HepG2 (cell line): ENCODE measurements around the gene METTL23. TPM values are rescaled to one million over a fixed set of nuclear protein-coding genes. Genes with fewer than 3 reads are reported as not detected.

Source experiments
- ATAC-seq: fragments of 200-7000 bp; cut with Tn5 transposase; 3 replicates; pipeline ENCODE4 v1.9.1; 2020; ENCODE audit warnings: mild to moderate bottlenecking, moderate library complexity
- BruUV-seq: library from RNA; stranded (reverse); fragments of 400-500 nt; replicated peaks from 2 replicates; lab custom pipeline; 2021; lab: Mats Ljungman, UMichigan
- CTCF ChIA-PET: fragments of 300-600 bp; formaldehyde crosslinking; extraction: SDS; loops from one replicate; lab custom pipeline; 2021; ENCODE audit warnings: low total read pairs, inconsistent platforms, low intra/inter-chr PET ratio; lab: Yijun Ruan, JAX
- POLR2A ChIA-PET: fragments of 350-600 bp; sonication (Branson Sonifier 250); formaldehyde crosslinking; loops from one replicate; lab custom pipeline; 2020; ENCODE audit warnings: antibody characterized with exemption, inconsistent platforms; lab: Yijun Ruan, JAX
- DNase-seq: peaks from one replicate; pipeline ENCODE4 v3.0.0-alpha.2; 2015; ENCODE audit warnings: low spot score
- FAIRE-seq: peaks from 3 replicates; lab custom pipeline; 2011; peaks lifted over from hg19 to GRCh38; lab: Jason Lieb, UNC
- H2AFZ ChIP-seq: one replicate; pipeline ENCODE4 v1.6.1; 2011; ENCODE audit warnings: low read length, inconsistent platforms
- H3K27ac ChIP-seq: fragments of 300-600 bp; 3 replicates; pipeline ENCODE4 v1.8.0; 2011; ENCODE audit warnings: mixed run types, mild to moderate bottlenecking, mixed read lengths, low read length, inconsistent platforms; ENCODE audit not compliant: insufficient read depth; ENCODE audit errors: extremely low read length
- H3K27me3 ChIP-seq, 2 experiments: fragments of 200-600 bp in 1 of 2; 2 replicates in 1 of 2; 3 replicates in 1 of 2; pipeline versions ENCODE4 v1.6.0 to v1.8.0; 2011; ENCODE audit warnings: low read length in 2 of 2, mild to moderate bottlenecking in 2 of 2, moderate library complexity in 2 of 2, inconsistent platforms in 1 of 2; ENCODE audit not compliant: insufficient read depth in 2 of 2, control insufficient read depth in 1 of 2
- H3K36me3 ChIP-seq, 2 experiments: fragments of 200-600 bp in 1 of 2; replicated peaks in 1 of 2; 2 replicates in 1 of 2; 3 replicates in 1 of 2; pipeline versions ENCODE4 v1.5.1 to v1.8.0; 2011; ENCODE audit warnings: low read length in 2 of 2, inconsistent platforms in 1 of 2; ENCODE audit not compliant: insufficient read depth in 2 of 2, control insufficient read depth in 1 of 2
- H3K4me1 ChIP-seq: 2 replicates; pipeline ENCODE4 v1.5.1; 2012; ENCODE audit warnings: low read length, inconsistent platforms; ENCODE audit not compliant: insufficient read depth
- H3K4me2 ChIP-seq: 2 replicates; pipeline ENCODE4 v1.6.0; 2011; ENCODE audit warnings: low read depth, low read length, inconsistent platforms
- H3K4me3 ChIP-seq, 3 experiments: fragments of 200-600 bp in 1 of 3; sonication (generic), shearing (Covaris generic) in 1 of 3; replicated peaks in 1 of 3; 2 replicates each; pipeline ENCODE4 v1.5.1; 2011 to 2016; ENCODE audit warnings: low read length in 3 of 3, inconsistent platforms in 2 of 3, low read depth in 2 of 3, mild to moderate bottlenecking in 2 of 3, control low read depth in 1 of 3, mixed read lengths in 1 of 3; ENCODE audit not compliant: insufficient read depth in 1 of 3
- H3K79me2 ChIP-seq: one replicate; pipeline ENCODE4 v1.6.1; 2011; ENCODE audit warnings: low read length, inconsistent platforms; ENCODE audit not compliant: insufficient read depth
- H3K9ac ChIP-seq: 2 replicates; pipeline ENCODE4 v1.6.0; 2011; ENCODE audit warnings: mild to moderate bottlenecking, low read depth, low read length, inconsistent platforms; ENCODE audit not compliant: insufficient read depth
- H3K9me3 ChIP-seq: 2 replicates; pipeline ENCODE4 v1.5.1; 2012; ENCODE audit warnings: mild to moderate bottlenecking, low read length
- H4K20me1 ChIP-seq: 2 replicates; pipeline ENCODE4 v1.6.0; 2011; ENCODE audit warnings: inconsistent platforms, mild to moderate bottlenecking, low read length, moderate library complexity; ENCODE audit not compliant: insufficient read depth
- CEBPB ChIP-seq: IDR thresholded peaks from 2 replicates; pipeline ENCODE4 v1.6.1; 2011; ENCODE audit warnings: low read depth, low read length, improper control_type of control experiment, borderline replicate concordance
- POLR2AphosphoS2 ChIP-seq: IDR thresholded peaks from 2 replicates; pipeline ENCODE4 v1.6.1; 2011; ENCODE audit warnings: low read depth, low read length, improper control_type of control experiment
- ZC3H13 ChIP-seq: sonication (generic); formaldehyde crosslinking; IDR thresholded peaks from 2 replicates; pipeline ENCODE4 v1.8.1; 2023; ENCODE audit warnings: mild to moderate bottlenecking, missing genetic modification reagents, moderate library complexity
- ZNF263 ChIP-seq: sonication (generic); formaldehyde crosslinking; IDR thresholded peaks from 2 replicates; pipeline ENCODE4 v1.4.0; 2020; ENCODE audit warnings: missing genetic modification reagents
- ZNF282 ChIP-seq: fragments of 450-650 bp; IDR thresholded peaks from 2 replicates; pipeline ENCODE4 v1.6.1; 2018; ENCODE audit not compliant: partially characterized antibody
- ZNF326 ChIP-seq: sonication (generic); formaldehyde crosslinking; IDR thresholded peaks from 2 replicates; pipeline ENCODE4 v1.4.0; 2020; ENCODE audit warnings: missing genetic modification reagents, borderline replicate concordance
- ZNF563 ChIP-seq: sonication (generic); formaldehyde crosslinking; IDR thresholded peaks from 2 replicates; pipeline ENCODE4 v1.8.0; 2022; ENCODE audit warnings: mild to moderate bottlenecking, moderate library complexity, missing genetic modification reagents
- ZNF619 ChIP-seq: sonication (generic); formaldehyde crosslinking; IDR thresholded peaks from 2 replicates; pipeline ENCODE4 v1.4.0; 2020; ENCODE audit warnings: mild to moderate bottlenecking, missing genetic modification reagents
- ZNF782 ChIP-seq: sonication (generic); formaldehyde crosslinking; IDR thresholded peaks from 2 replicates; pipeline ENCODE4 v1.4.0; 2020; ENCODE audit warnings: missing genetic modification reagents, mild to moderate bottlenecking, borderline replicate concordance
- WGBS: methylation state at CpG from one replicate; pipeline ENCODE4 v1.1.6; 2017; ENCODE audit warnings: low lambda C conversion rate; 5-methylcytosine and 5-hydroxymethylcytosine counted together
- in situ Hi-C: cut with HindIII; loops from 2 replicates; pipeline ENCODE4 v1.10.0; 2017; ENCODE audit warnings: low pct_unique_long_range_greater_than_20kb; ENCODE audit not compliant: extremely low pct_ligation_motif_present
- intact Hi-C: fragments of 100-400 bp; cut with micrococcal nuclease; formaldehyde crosslinking; loops from one replicate; pipeline ENCODE4 v1.10.0; 2022; ENCODE audit not compliant: unreplicated experiment
- polyA plus RNA-seq, 8 experiments: library from polyadenylated mRNA; depleted of rRNA in 3 of 8; stranded (reverse) in 7 of 8; unstranded in 1 of 8; fragments of >200 nt; fragmentation: Illumina TruSeq in 4 of 8; extraction: Trizol in 4 of 8; gene quantifications; 2 replicates each; pipeline versions ENCODE4 v1.2.1 to v1.2.3, GENCODE V29; 2011 to 2016; ENCODE audit warnings: low read depth in 4 of 8, missing spikeins in 1 of 8, mixed read lengths in 1 of 8; ENCODE audit not compliant: insufficient read depth in 1 of 8
- total RNA-seq, 5 experiments: library from RNA; depleted of rRNA; stranded (reverse); fragments of >200 nt; fragmentation: Illumina TruSeq; extraction: Trizol; gene quantifications; 2 replicates each; pipeline ENCODE4 v1.2.3, GENCODE V29; 2016; ENCODE audit warnings: low read depth in 1 of 5
- TF ChIP-seq, protein P1 (sequence below): sonication (generic); formaldehyde crosslinking; IDR thresholded peaks from 2 replicates; pipeline ENCODE4 v1.5.0; 2020; ENCODE audit warnings: missing genetic modification reagents
- TF ChIP-seq, protein P2 (sequence below): sonication (generic); formaldehyde crosslinking; IDR thresholded peaks from 2 replicates; pipeline ENCODE4 v1.5.1; 2020; ENCODE audit warnings: missing genetic modification reagents, mild to moderate bottlenecking, borderline replicate concordance
- TF ChIP-seq, protein P3 (sequence below): sonication (generic); formaldehyde crosslinking; IDR thresholded peaks from 2 replicates; pipeline ENCODE4 v1.5.0; 2020; ENCODE audit warnings: mild to moderate bottlenecking, missing genetic modification reagents
- TF ChIP-seq, protein P4 (sequence below): sonication (generic); formaldehyde crosslinking; IDR thresholded peaks from 2 replicates; pipeline ENCODE4 v1.4.0; 2020; ENCODE audit warnings: missing genetic modification reagents, borderline replicate concordance
- TF ChIP-seq, protein P5 (sequence below): sonication (generic); formaldehyde crosslinking; IDR thresholded peaks from 2 replicates; pipeline ENCODE4 v1.8.0; 2022; ENCODE audit warnings: mild to moderate bottlenecking, missing genetic modification reagents, borderline replicate concordance

Gene METTL23
- total and polyA plus RNA-seq, 2 of the 13 experiments (the other 11 are each of a cell fraction or from before 2014, with no cell fraction given), result 39.9 to 104 TPM

DNA sequence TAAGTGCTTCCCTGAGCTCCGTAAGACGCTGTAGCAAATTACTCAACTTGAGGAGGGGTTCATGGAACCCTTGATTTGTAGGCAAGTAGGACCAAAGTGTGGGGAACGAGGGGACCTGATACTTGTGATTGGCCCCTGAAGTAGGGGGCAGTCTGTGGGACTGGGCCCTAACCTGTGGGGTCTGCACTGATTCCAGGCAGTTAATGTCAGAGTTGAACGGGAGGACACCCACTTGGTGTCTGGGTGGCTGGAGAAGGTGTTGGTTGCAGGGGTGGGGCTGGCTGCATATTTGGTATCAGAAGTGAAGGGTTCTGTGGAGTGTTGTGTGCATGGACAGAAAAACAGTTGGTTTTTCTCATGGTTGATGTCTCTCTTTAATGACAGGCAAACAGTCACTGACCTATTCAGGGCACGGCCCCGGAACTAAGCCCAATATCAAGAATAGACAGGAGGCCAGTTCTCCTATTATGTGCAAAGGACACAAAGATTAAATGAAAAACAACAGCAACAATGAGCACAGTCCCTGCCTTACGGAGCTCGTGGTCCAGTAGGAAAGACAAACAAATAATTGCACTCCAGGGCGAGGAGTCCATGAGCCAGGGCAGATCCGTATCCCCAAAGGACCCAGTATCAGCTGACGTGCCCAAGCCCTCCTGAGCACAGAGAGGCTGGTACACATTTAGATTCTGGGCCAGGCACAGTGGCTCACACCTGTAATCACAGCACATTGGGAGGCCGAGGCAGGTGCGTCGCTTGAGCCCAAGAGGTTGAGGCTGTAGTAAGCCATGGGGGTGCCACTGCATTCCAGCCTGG, 35.1 kb upstream of the METTL23 start:
- peak overlapping the region; percentile 68 for H3K27ac ChIP-seq
- H3K9me3 ChIP-seq, result no peaks in the 10 kb centered on the region
- peak overlapping the region; percentile 42 for H3K9ac ChIP-seq
- ATAC-seq, result peak; percentile 78
- intact Hi-C loops (no loop called here), in situ Hi-C loops (no loop called here)
- BruUV-seq, result no TSS peak
- 44% methylated on average over 14 of the region's 14 CpGs for WGBS
- CTCF ChIA-PET, result no interaction called here
- H4K20me1 ChIP-seq, result no peaks in the 10 kb centered on the region
- H3K4me3 ChIP-seq, result peak overlapping the region in 1 of 3 experiments; percentile 21; a peak in 1 of 6 replicates
- H3K36me3 ChIP-seq, result peaks cover 0 to 2% of the 10 kb centered on the region in 2 experiments; a peak in 1 of 5 replicates
- H2AFZ ChIP-seq, result no peak overlapping the region
- peak overlapping the region; percentile 54 for H3K4me2 ChIP-seq
- peak; percentile 86 for DNase-seq
- no peaks in the 10 kb centered on the region for H3K27me3 ChIP-seq
- no peaks in the 10 kb centered on the region for H3K79me2 ChIP-seq
- peak; percentile 87 for FAIRE-seq
- POLR2A ChIA-PET, result interaction anchor here (1.0 to 2.0 kb wide), 6 partner anchors 9 to 122 kb away, joined by 3 to 11 read pairs (median 4); a partner anchor contains a TSS
- H3K4me1 ChIP-seq, result peaks cover 92% of the 10 kb centered on the region
- TF ChIP-seq, protein P1, sequence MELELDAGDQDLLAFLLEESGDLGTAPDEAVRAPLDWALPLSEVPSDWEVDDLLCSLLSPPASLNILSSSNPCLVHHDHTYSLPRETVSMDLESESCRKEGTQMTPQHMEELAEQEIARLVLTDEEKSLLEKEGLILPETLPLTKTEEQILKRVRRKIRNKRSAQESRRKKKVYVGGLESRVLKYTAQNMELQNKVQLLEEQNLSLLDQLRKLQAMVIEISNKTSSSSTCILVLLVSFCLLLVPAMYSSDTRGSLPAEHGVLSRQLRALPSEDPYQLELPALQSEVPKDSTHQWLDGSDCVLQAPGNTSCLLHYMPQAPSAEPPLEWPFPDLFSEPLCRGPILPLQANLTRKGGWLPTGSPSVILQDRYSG, result no peak
- TF ChIP-seq ZNF619 (CRISPR knock-in tag) (no peak), ZC3H13 (CRISPR knock-in tag) (no peak; the same call in 1 of the 2 replicates), ZNF326 (CRISPR knock-in tag) (no peak), ZNF782 (CRISPR knock-in tag) (no peak), ZNF263 (CRISPR knock-in tag) (peak; percentile 41; the same call in 1 of the 2 replicates), ZNF282 (no peak), CEBPB (no peak), ZNF563 (no peak), POLR2AphosphoS2 (no peak)
- TF ChIP-seq, protein P2, sequence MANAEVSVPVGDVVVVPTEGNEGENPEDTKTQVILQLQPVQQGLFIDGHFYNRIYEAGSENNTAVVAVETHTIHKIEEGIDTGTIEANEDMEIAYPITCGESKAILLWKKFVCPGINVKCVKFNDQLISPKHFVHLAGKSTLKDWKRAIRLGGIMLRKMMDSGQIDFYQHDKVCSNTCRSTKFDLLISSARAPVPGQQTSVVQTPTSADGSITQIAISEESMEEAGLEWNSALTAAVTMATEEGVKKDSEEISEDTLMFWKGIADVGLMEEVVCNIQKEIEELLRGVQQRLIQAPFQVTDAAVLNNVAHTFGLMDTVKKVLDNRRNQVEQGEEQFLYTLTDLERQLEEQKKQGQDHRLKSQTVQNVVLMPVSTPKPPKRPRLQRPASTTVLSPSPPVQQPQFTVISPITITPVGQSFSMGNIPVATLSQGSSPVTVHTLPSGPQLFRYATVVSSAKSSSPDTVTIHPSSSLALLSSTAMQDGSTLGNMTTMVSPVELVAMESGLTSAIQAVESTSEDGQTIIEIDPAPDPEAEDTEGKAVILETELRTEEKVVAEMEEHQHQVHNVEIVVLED (CRISPR knock-in tag), result peak; percentile 42; the same call in 1 of the 2 replicates
- TF ChIP-seq, protein P3, sequence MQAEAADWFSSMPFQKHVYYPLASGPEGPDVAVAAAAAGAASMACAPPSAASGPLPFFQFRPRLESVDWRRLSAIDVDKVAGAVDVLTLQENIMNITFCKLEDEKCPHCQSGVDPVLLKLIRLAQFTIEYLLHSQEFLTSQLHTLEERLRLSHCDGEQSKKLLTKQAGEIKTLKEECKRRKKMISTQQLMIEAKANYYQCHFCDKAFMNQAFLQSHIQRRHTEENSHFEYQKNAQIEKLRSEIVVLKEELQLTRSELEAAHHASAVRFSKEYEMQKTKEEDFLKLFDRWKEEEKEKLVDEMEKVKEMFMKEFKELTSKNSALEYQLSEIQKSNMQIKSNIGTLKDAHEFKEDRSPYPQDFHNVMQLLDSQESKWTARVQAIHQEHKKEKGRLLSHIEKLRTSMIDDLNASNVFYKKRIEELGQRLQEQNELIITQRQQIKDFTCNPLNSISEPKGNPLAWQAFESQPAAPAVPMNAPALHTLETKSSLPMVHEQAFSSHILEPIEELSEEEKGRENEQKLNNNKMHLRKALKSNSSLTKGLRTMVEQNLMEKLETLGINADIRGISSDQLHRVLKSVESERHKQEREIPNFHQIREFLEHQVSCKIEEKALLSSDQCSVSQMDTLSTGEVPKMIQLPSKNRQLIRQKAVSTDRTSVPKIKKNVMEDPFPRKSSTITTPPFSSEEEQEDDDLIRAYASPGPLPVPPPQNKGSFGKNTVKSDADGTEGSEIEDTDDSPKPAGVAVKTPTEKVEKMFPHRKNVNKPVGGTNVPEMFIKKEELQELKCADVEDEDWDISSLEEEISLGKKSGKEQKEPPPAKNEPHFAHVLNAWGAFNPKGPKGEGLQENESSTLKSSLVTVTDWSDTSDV, result no peak
- TF ChIP-seq, protein P4, sequence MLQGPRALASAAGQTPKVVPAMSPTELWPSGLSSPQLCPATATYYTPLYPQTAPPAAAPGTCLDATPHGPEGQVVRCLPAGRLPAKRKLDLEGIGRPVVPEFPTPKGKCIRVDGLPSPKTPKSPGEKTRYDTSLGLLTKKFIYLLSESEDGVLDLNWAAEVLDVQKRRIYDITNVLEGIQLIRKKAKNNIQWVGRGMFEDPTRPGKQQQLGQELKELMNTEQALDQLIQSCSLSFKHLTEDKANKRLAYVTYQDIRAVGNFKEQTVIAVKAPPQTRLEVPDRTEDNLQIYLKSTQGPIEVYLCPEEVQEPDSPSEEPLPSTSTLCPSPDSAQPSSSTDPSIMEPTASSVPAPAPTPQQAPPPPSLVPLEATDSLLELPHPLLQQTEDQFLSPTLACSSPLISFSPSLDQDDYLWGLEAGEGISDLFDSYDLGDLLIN, result no peak; the same call in none of the 2 replicates
- TF ChIP-seq, protein P5, sequence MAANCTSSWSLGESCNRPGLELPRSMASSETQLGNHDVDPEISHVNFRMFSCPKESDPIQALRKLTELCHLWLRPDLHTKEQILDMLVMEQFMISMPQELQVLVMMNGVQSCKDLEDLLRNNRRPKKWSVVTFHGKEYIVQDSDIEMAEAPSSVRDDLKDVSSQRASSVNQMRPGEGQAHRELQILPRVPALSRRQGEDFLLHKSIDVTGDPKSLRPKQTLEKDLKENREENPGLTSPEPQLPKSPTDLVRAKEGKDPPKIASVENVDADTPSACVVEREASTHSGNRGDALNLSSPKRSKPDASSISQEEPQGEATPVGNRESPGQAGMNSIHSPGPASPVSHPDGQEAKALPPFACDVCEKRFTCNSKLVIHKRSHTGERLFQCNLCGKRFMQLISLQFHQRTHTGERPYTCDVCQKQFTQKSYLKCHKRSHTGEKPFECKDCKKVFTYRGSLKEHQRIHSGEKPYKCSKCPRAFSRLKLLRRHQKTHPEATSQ (CRISPR knock-in tag), result no peak
